Stimulated activated CD4-positive, alpha-beta T cell treated with anti-CD3 and anti-CD28 coated beads, TNF-alpha, amount 100 ng/mL, for 24 hours (primary cell): Measurements from ENCODE around the gene LRP1B.
"Not testable (repeated sequence)": the region's sequence is repeated elsewhere in the genome, so short reads cannot be mapped to it uniquely, and the experiment has no call there.

Experiments used
- DNase-seq, 3 experiments: peaks; one replicate each; pipeline ENCODE4 v3.0.0-alpha.2; 2020; ENCODE audit warnings: low read depth in 3 of 3

LRP1B gene

DNA sequence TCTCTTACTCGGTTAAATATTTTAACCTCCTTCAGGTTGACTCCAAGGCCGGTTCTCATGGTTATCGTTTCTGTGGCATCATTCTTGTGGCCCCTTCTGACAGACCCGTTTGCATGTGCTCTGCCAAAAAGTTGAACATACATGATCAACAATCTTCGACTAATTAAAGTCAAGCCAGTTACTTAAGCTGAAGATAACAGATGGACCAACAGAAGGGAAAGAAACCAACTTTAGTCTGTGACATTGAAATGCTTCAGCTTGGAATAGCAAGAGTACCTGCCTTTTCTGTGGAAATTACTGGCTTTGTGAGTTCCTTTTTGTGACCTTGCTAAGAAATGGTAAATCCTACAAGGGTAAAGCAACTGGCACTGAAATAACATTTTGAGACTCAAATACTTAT lies 1429.1 kb downstream of the LRP1B start:
- no peak for DNase-seq

DNA sequence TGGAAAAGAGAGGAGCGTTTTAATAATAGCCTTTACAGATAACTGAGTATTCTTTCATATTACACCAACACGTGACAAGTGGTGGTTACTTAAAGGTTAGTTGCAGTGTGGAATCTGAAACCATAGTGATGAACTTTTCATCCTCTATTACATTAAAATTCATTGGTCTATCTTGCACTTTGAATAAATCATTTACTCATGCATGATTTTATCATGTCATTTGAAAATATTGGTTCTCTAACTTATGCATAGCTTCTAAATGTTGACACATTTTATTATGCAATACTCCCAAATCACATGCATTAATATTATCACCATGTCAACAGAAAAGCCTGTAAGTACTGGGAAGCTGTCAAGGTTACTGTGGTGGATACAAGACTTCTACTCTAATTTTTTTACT lies 1432.2 kb downstream of the LRP1B start:
- no peak for DNase-seq

- DNase-seq: no peak
Observed at GRCh38 chr2:140696449-140696848, 1434.4 kb downstream of the LRP1B start.

- DNase-seq: no peak
Observed at GRCh38 chr2:140695155-140695554, 1435.7 kb downstream of the LRP1B start.

- no peak for DNase-seq
Observed at GRCh38 chr2:140687825-140688224, 1443.0 kb downstream of the LRP1B start.

DNA sequence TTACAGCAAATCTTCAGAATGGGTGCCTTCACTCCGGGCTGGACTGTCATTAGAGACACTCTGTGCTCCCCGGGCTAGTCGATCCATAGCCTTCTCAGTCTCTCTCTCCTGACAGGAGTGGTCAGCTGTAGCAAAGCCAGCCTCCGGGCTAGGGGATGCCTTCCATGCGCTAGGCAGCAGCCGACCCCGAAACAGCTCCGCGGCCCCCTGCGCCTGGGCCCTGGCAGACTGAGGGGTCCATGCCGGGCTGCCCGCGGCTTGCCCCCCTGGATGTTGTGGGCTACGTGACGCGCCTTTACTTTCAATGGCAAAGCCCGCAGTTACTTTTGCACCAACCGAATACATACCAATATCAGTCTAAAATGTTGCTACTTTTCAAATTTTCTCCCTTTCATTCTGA lies 1447.2 kb downstream of the LRP1B start:
- DNase-seq: no peak

GRCh38 chr2:140680862-140681261 lies 1450.0 kb downstream of the LRP1B start:
- DNase-seq: no peak

DNA sequence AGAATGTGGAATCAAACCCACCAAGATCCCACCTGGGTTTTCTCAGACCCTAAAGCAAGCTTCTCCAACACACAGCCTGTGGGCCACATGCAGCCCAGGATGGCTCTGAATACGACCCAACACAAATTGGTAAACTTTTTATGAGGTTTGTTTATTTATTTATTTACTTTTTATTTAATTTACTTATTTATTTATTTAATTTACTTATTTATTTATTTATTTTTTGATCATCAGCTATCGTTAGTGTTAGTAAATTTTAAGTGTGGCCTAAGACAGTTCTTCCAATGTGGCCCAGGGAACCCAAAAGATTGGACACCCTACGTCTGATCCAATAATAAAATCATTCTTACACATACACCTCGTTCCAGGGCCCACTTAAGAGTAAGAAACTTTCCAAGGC lies 1451.1 kb downstream of the LRP1B start:
- DNase-seq: no peak

DNA sequence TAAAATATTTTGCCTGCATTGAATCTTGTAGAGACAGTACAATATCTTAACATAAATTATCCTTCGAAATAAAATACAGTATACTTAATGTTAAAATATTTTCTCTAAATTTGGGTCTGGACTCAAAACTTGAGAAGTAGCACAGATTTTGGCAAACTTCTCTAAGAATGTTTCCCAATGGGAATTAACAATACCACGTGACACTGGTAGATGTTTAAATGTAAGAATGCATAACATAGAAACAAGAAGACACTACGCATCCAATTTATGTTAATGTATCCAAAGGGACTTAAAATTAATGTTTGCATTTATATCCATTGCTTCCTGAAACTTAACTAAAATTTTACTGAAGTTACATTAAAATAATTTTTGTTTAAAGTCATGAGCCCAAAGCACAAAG lies 1460.9 kb downstream of the LRP1B start:
- DNase-seq: no peak

- no peak for DNase-seq
Observed at GRCh38 chr2:140667203-140667602, 1463.6 kb downstream of the LRP1B start.

DNA sequence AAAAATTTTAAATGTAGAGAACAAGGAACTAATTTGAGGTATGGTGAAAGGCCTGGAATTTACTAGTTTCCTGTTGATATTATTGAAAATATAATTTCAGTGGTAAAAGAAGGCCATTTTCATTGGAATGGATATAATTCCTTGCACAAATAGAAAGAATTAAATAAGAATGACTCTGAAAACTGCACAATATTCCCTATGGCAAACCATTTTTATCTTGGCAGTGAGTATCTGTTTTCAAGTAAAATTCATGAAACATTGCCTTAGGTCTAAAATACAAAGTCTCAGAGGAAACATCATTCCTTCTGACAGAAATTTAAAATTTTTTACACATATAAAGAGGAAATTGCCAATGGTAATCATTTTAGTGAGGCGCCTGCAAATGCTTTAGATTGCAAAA lies 1468.3 kb downstream of the LRP1B start:
- no peak for DNase-seq

GRCh38 chr2:140658760-140659692 lies 1471.8 kb downstream of the LRP1B start:
- DNase-seq: no peak

DNA sequence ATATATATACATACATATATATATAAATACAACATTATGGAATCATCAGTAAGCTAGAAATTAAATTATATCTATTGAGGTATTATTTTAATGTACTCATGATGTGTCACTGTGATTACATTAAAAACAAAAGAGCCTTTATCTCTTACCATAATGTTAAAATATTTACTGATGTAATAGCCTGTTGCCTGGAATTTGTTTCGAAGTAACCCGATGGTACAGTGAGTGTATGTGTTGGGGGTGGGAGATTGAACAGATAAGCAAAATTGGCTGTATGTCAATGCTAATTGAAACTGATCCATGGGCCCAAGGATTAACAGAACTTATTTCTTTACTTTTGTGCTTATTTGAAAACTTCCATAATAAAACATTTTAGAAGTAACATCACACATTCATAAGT lies 1473.2 kb downstream of the LRP1B start:
- no peak for DNase-seq

DNA sequence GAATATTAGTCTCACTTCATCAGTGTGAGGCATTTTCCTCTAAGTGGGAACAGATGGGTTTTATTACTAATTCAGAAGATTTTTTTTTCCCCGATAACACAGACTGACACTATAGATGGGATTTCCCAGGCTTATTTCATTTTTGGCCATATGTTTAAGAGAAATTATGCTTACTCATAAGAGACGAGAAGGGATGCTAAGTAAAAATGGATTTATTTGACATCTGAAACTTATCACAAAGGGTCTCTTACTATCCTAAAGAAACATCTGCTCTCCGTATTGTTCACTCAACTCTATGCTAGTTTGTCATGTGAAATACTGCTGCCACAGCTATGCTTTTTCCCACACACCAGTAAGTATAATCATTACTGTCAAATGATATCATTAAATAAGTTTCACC lies 1476.3 kb downstream of the LRP1B start:
- no peak for DNase-seq

GRCh38 chr2:140650825-140651224 lies 1480.0 kb downstream of the LRP1B start:
- DNase-seq: no peak

- not testable (repeated sequence) for DNase-seq
Observed at GRCh38 chr2:140650134-140650533, 1480.7 kb downstream of the LRP1B start.

DNA sequence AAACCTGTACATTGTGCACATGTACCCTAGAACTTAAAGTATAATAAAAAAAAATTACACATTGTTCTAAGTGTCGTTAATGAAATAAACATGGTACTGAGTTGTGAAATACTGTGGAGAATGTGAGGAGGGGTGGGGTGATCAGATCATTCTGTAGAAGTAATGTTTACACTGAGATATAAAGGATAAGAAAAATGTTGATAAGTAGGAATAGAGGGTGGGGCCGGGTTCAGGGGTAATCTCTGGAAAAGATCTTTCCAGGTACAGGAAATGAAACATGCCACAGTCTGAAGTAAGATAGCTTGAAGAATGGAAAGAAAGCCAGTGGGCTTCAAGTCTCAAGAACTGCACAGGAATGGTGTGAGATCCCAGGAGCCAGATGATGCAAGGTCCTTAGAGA lies 1482.4 kb downstream of the LRP1B start:
- no peak for DNase-seq

GRCh38 chr2:140643761-140644187 lies 1487.0 kb downstream of the LRP1B start:
- no peak for DNase-seq

DNA sequence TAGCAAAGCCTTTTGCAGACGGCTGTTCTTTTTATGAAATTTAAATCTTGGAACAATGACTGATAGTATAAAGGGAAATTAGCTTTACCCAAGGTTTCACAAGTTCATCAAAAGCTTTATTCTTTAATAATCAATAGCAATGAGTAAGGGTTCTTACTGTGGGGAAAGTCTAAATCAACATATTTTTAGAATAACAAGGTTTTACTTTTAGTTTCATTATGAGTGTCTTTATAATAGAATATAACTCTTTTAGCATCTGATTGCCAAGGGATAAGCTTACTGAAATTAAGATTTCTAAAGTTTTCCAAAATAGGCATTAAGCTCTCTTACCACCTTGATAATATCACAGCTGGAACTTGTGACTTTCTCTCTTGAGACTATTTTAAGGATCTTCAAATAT lies 1489.7 kb downstream of the LRP1B start:
- no peak for DNase-seq

DNA sequence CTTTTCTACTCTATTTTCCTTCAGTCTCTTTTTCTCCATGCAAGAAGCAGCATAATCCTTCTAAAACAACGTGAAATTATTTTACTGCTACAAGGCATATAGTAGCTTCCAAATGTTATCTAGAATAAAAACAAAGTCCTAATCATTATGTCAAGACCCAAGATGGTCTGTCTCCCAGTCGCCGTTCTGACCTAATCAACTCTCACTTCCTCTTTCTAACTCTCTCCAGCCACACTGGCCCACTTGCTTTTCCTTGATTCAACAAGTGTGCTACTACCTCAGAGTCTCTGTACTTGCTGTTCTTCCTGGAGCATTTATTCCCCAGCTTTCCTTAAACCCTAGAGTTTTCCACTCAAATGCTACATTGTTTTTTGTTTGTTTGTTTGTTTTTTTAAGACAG lies 1491.2 kb downstream of the LRP1B start:
- no peak for DNase-seq

GRCh38 chr2:140630557-140630956 lies 1500.3 kb downstream of the LRP1B start:
- no peak for DNase-seq

DNA sequence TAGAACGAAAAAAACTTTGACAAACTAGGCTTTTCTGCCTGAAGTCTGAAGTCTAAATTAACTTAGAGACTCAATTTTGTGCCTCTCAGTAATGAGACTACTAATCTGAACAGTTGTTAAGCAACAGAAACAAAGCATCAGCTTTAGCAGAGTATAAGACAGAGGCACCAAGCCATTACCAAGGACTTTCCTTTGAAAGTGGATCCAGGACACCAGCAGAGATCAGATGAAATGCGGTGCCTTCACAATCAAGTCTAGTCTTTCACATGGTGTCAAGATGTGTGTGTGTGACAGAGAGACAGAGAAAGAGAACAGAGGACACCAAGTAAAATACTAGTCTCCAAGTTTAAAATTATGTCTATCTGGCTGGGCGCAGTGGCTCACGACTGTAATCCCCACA lies 1502.9 kb downstream of the LRP1B start:
- DNase-seq: no peak

GRCh38 chr2:140627136-140627535 lies 1503.7 kb downstream of the LRP1B start:
- no peak for DNase-seq

- no peak for DNase-seq
Observed at GRCh38 chr2:140624200-140624599, 1506.6 kb downstream of the LRP1B start.
